Omental fat pad (tissue), 4 donors: ENCODE data around the gene ITGA4. TPM values are rescaled to one million over a fixed set of nuclear protein-coding genes. Genes with fewer than 3 reads are reported as not detected.

Experiments used
- ATAC-seq: fragments of 150-250 bp; one replicate; pipeline ENCODE4 v1.9.1; 2016; ENCODE audit warnings: mild to moderate bottlenecking, moderate library complexity; ENCODE audit not compliant: low FRiP score
- DNase-seq: peaks from one replicate; pipeline ENCODE4 v3.0.0-alpha.2; 2019; ENCODE audit warnings: low spot score
- total RNA-seq, 4 donors: library from RNA; depleted of rRNA; stranded (reverse); fragments of >200 nt; gene quantifications; one replicate each; pipeline ENCODE4 v1.1.0, GENCODE V29; 2016
- TF ChIP-seq, protein P1 (sequence below), 3 donors: fragments of 450-650 bp; IDR thresholded peaks; one replicate each; pipeline ENCODE4 v1.5.1; 2016 to 2017; ENCODE audit warnings: antibody characterized with exemption in 3 of 3, mild to moderate bottlenecking in 3 of 3, moderate library complexity in 2 of 3

Gene ITGA4
- total RNA-seq, 4 donors from 2014 or later = 5.6 to 25.6 (median 6.9) TPM

DNA sequence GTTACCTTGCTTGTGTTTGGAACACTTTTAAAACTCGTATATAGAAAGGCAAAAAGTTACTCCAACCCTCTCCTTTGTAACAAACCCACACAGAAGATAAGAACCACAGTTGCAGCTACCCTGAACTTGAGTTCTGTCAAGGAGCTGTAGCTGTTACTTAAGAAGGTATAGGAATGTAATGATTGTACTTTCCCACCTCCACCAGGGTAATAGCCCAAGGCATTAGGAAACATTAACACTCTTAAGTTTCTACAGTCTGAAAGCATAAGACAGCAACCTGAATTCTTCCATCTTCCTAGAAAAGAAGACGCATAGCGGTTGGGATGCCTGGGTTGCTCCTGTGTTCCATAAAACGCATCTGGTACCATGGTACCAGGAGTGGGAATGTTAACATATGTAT is 43.0 kb downstream of the ITGA4 start:
- ATAC-seq (no peak), DNase-seq (no peak)
- TF ChIP-seq, protein P1, sequence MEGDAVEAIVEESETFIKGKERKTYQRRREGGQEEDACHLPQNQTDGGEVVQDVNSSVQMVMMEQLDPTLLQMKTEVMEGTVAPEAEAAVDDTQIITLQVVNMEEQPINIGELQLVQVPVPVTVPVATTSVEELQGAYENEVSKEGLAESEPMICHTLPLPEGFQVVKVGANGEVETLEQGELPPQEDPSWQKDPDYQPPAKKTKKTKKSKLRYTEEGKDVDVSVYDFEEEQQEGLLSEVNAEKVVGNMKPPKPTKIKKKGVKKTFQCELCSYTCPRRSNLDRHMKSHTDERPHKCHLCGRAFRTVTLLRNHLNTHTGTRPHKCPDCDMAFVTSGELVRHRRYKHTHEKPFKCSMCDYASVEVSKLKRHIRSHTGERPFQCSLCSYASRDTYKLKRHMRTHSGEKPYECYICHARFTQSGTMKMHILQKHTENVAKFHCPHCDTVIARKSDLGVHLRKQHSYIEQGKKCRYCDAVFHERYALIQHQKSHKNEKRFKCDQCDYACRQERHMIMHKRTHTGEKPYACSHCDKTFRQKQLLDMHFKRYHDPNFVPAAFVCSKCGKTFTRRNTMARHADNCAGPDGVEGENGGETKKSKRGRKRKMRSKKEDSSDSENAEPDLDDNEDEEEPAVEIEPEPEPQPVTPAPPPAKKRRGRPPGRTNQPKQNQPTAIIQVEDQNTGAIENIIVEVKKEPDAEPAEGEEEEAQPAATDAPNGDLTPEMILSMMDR (IDR thresholded peaks at IDR 0.05) = no peak

DNA sequence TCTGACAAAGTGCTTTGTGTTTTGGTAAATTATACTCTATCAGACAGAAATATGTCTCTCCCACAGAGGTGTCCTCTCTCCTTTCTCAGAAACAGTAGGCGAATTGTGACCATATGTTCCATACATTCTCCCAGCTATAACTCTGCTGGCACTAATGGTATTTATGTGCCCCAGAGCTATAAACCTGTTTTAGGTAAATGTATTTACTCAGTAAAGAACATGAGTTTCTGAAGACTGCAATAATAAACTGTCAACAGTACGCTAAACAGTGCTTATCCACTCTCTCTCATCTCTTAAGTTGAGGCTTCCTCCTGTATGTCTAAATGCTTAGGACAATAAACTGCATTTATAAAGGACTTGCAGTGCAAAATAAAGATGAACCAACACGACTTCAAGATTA is 58.5 kb downstream of the ITGA4 start:
- no peak for ATAC-seq

DNA sequence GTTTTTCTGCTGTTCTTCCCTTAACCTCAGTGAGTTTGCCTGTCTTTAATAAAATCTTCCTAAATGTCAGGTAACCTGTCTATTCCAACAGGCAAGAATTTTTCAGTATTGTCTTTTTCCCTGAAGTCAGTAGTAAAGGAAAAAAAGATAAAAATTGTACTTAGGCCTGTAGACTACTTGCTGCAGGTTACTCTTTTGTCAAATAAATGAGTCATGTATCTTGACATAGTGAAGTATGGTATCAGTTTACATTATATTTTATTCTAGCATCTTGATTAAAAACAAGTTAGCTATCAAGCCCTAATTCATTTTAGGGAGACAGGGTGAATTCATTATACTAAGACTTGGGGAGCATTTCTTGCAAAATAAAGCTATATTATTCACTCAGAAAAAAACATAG is 59.8 kb downstream of the ITGA4 start:
- ATAC-seq = no peak
- TF ChIP-seq, protein P1 (IDR thresholded peaks at IDR 0.05) = no peak
- DNase-seq = no peak

More for the DNA sequence above, 58.5 kb downstream of the ITGA4 start:
- DNase-seq = no peak
- TF ChIP-seq, protein P1 (IDR thresholded peaks at IDR 0.05) = no peak

DNA sequence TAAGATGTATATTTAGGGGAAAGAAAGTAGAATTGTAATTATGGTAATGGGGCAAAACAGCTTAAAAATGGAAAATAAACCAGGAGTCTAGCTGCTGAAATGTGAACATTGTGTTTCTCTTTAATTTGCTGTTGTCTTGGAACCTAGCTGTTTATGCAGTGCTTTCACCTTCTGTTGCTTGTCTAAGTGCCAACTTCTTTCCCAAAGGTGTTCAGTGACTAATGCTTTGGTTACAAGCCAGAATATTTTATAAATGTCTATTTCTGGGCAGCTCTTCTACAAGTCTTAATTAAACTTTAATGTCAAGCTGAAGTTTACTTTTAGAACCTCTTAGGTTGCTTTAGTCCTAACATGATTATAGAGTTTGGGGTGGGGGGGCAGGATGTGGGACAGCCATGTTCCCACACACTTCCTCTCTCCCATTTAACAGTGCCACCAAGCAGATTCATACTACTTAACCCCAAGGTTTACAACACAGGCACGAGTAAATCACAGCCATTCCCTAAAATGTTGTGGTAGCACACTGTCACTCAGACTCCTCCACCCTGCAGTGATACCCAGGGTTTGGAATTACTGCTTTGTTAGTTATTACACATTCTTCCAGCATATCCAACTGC is 60.6 kb downstream of the ITGA4 start:
- TF ChIP-seq, protein P1 (IDR thresholded peaks at IDR 0.05) = no peak
- ATAC-seq (no peak), DNase-seq (no peak)

DNA sequence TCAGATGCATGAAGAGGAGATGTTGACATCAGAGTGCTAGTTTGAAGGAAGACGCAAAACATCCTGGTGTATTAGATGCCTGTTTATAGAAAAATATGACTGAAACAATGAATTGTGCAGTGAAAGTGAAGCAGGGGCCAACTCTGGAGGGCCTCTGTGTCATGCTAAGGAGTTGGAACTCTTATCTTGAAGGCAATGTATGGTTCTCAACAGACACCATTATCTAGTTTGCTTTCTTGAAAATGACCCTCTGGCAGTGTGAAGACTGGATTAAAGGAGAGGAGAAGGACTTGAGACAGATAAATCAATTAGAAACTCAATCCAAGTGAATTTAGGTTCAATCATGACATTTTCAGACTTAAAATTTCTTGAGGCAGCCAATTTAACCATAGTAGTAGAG is 63.1 kb downstream of the ITGA4 start:
- ATAC-seq (no peak), DNase-seq (no peak)
- TF ChIP-seq, protein P1 (IDR thresholded peaks at IDR 0.05) = no peak

DNA sequence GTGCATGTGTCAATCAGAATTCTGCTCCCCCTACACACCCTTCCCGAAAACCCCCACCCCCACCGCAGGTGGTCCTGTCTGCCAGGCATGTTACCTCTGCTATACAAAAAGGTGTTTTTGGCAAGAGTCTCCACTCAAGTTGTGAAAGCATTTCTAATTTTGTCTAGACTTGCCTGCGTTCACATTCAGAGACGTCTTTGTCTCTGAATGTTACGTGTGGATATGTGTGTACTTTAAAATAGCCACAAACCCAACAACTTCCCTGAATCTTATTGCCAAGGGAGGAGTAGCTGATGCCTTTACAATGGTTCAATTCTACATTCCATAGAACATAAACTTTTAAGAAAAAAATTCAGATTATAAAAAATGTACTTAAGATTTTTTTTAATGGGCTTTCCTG is 66.6 kb downstream of the ITGA4 start:
- TF ChIP-seq, protein P1 (IDR thresholded peaks at IDR 0.05) = no peak
- ATAC-seq (no peak), DNase-seq (no peak)

DNA sequence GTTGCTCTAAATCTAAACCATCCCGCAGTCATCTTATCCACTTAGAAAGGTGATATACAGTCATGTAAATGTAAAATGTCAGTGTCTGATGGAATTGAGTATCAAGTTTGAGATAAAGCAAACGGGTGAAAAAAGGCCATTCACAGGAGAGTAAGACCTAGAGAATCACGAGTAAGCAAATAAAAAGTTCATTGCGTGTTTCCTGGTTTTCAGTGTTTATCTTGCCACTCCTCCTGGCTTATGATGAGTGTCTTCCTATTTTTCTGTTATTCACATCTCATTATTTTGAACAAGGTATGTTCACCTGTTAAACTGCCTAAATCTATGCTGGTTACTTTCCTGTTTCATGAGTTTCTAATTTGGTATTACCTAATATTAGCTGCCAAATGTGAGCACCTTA is 68.8 kb downstream of the ITGA4 start:
- no peak for DNase-seq
- TF ChIP-seq, protein P1 (IDR thresholded peaks at IDR 0.05) = no peak
- ATAC-seq = no peak
